Mononuclear cell (primary cell): Measurements from ENCODE around the gene PDE6C. TPM values are rescaled to one million over a fixed set of nuclear protein-coding genes. Genes with fewer than 3 reads are reported as not detected.

ENCODE experiments used
- H3K27me3 ChIP-seq: 2 replicates; pipeline ENCODE4 v1.6.0; 2011; ENCODE audit warnings: low read length, control low read depth; ENCODE audit not compliant: insufficient read depth
- H3K4me1 ChIP-seq: 2 replicates; pipeline ENCODE4 v1.5.1; 2011; ENCODE audit warnings: mild to moderate bottlenecking, low read length, control low read depth; ENCODE audit not compliant: insufficient read depth
- H3K4me3 ChIP-seq: 2 replicates; pipeline ENCODE4 v1.5.1; 2011; ENCODE audit warnings: mild to moderate bottlenecking, low read length, moderate library complexity
- H3K9me3 ChIP-seq: 2 replicates; pipeline ENCODE4 v1.5.1; 2011; ENCODE audit warnings: low read depth, mild to moderate bottlenecking, control low read depth, low read length
- total RNA-seq: library from RNA; depleted of rRNA; stranded (reverse); fragments of >200 nt; gene quantifications from one replicate; pipeline ENCODE4 v1.2.3, GENCODE V29; 2012

PDE6C gene
- total RNA-seq, 1 donor: not detected

GRCh38 chr10:93584445-93584844 lies 27.9 kb upstream of the PDE6C start:
- Histone ChIP-seq H3K27me3 (no peaks in the 10 kb centered on the region), H3K4me3 (no peak overlapping the region), H3K4me1 (no peaks in the 10 kb centered on the region), H3K9me3 (no peaks in the 10 kb centered on the region)

- Histone ChIP-seq H3K4me3 (no peak overlapping the region), H3K27me3 (no peaks in the 10 kb centered on the region), H3K9me3 (no peaks in the 10 kb centered on the region), H3K4me1 (no peaks in the 10 kb centered on the region)
Observed at GRCh38 chr10:93589648-93590562, 22.4 kb upstream of the PDE6C start.

- Histone ChIP-seq H3K4me3 (no peak overlapping the region), H3K27me3 (no peaks in the 10 kb centered on the region), H3K9me3 (no peaks in the 10 kb centered on the region), H3K4me1 (no peaks in the 10 kb centered on the region)
Observed at GRCh38 chr10:93590638-93591037, 21.7 kb upstream of the PDE6C start.

GRCh38 chr10:93591065-93591808 lies 21.1 kb upstream of the PDE6C start:
- no peaks in the 10 kb centered on the region for H3K9me3 ChIP-seq
- H3K4me1 ChIP-seq: no peaks in the 10 kb centered on the region
- H3K4me3 ChIP-seq: no peak overlapping the region
- H3K27me3 ChIP-seq: no peaks in the 10 kb centered on the region

GRCh38 chr10:93593254-93593653 lies 19.1 kb upstream of the PDE6C start:
- H3K9me3 ChIP-seq: no peaks in the 10 kb centered on the region
- no peaks in the 10 kb centered on the region for H3K4me1 ChIP-seq
- no peaks in the 10 kb centered on the region for H3K27me3 ChIP-seq
- H3K4me3 ChIP-seq: no peak overlapping the region

- Histone ChIP-seq H3K4me1 (no peaks in the 10 kb centered on the region), H3K9me3 (no peaks in the 10 kb centered on the region), H3K27me3 (no peaks in the 10 kb centered on the region), H3K4me3 (no peak overlapping the region)
Observed at GRCh38 chr10:93593749-93594148, 18.6 kb upstream of the PDE6C start.

GRCh38 chr10:93594518-93594917 lies 17.8 kb upstream of the PDE6C start:
- no peaks in the 10 kb centered on the region for H3K4me1 ChIP-seq
- H3K4me3 ChIP-seq: no peak overlapping the region
- no peaks in the 10 kb centered on the region for H3K27me3 ChIP-seq
- H3K9me3 ChIP-seq: no peaks in the 10 kb centered on the region

GRCh38 chr10:93595378-93596161 lies 16.8 kb upstream of the PDE6C start:
- Histone ChIP-seq H3K9me3 (no peaks in the 10 kb centered on the region), H3K27me3 (peaks cover 9% of the 10 kb centered on the region), H3K4me3 (no peak overlapping the region), H3K4me1 (no peaks in the 10 kb centered on the region)

GRCh38 chr10:93596539-93596938 lies 15.8 kb upstream of the PDE6C start:
- no peak overlapping the region for H3K4me3 ChIP-seq
- H3K4me1 ChIP-seq: peaks cover 4% of the 10 kb centered on the region
- no peaks in the 10 kb centered on the region for H3K9me3 ChIP-seq
- H3K27me3 ChIP-seq: peaks cover 13% of the 10 kb centered on the region

- Histone ChIP-seq H3K27me3 (peaks cover 19% of the 10 kb centered on the region), H3K9me3 (no peaks in the 10 kb centered on the region), H3K4me3 (no peak overlapping the region), H3K4me1 (peaks cover 4% of the 10 kb centered on the region)
Observed at GRCh38 chr10:93597075-93597599, 15.2 kb upstream of the PDE6C start.

GRCh38 chr10:93598157-93598556 lies 14.2 kb upstream of the PDE6C start:
- Histone ChIP-seq H3K4me1 (peaks cover 4% of the 10 kb centered on the region), H3K4me3 (no peak overlapping the region), H3K9me3 (no peaks in the 10 kb centered on the region), H3K27me3 (peaks cover 29% of the 10 kb centered on the region)

GRCh38 chr10:93599335-93599734 lies 13.0 kb upstream of the PDE6C start:
- Histone ChIP-seq H3K9me3 (no peaks in the 10 kb centered on the region), H3K4me1 (peaks cover 4% of the 10 kb centered on the region), H3K27me3 (peaks cover 40% of the 10 kb centered on the region), H3K4me3 (no peak overlapping the region)

- H3K27me3 ChIP-seq: peaks cover 44% of the 10 kb centered on the region
- H3K4me1 ChIP-seq: peaks cover 4% of the 10 kb centered on the region
- H3K4me3 ChIP-seq: no peak overlapping the region
- H3K9me3 ChIP-seq: no peaks in the 10 kb centered on the region
Observed at GRCh38 chr10:93599778-93600177, 12.6 kb upstream of the PDE6C start.

GRCh38 chr10:93600446-93601145 lies 11.7 kb upstream of the PDE6C start:
- peaks cover 4% of the 10 kb centered on the region for H3K4me1 ChIP-seq
- H3K9me3 ChIP-seq: no peaks in the 10 kb centered on the region
- H3K27me3 ChIP-seq: peaks cover 44% of the 10 kb centered on the region
- H3K4me3 ChIP-seq: no peak overlapping the region
